Vagina (tissue), 2 donors: ENCODE data around the gene APH1A. TPM values are rescaled to one million over a fixed set of nuclear protein-coding genes. Genes with fewer than 3 reads are reported as not detected.
A peak's percentile ranks its signal among the peaks of the same experiment; 100 is the strongest.

Experiments used
- DNase-seq, 2 donors: peaks; one replicate each; pipeline ENCODE4 v3.0.0-alpha.2; 2017; ENCODE audit errors: extremely low spot score in 2 of 2
- H3K27ac ChIP-seq: fragments of 200-600 bp; sonication (generic); one replicate; pipeline ENCODE4 v1.5.1; 2019
- H3K27me3 ChIP-seq: fragments of 200-600 bp; sonication (generic); one replicate; pipeline ENCODE4 v1.5.1; 2019
- H3K36me3 ChIP-seq, 2 donors: fragments of 200-600 bp; sonication (generic); one replicate each; pipeline ENCODE4 v1.5.1; 2017 to 2019
- H3K4me1 ChIP-seq: fragments of 200-600 bp; sonication (generic); one replicate; pipeline ENCODE4 v1.5.1; 2019
- H3K4me3 ChIP-seq, 2 donors: fragments of 200-600 bp; sonication (generic); 1 replicate in 1 of 2; 2 replicates in 1 of 2; pipeline ENCODE4 v1.5.1; 2016 to 2019
- H3K9me3 ChIP-seq: fragments of 200-600 bp; sonication (generic); one replicate; pipeline ENCODE4 v1.5.1; 2019
- CTCF ChIP-seq, 3 experiments: fragments of 450-650 bp in 2 of 3; fragments of 200-600 bp in 1 of 3; sonication (generic) in 1 of 3; IDR thresholded peaks; one replicate each; pipeline ENCODE4 v1.5.1; 2017 to 2019; ENCODE audit warnings: antibody characterized with exemption in 3 of 3, mild to moderate bottlenecking in 2 of 3, moderate library complexity in 2 of 3
- POLR2A ChIP-seq, 2 donors: fragments of 450-650 bp; IDR thresholded peaks; one replicate each; pipeline ENCODE4 v1.6.1; 2017; ENCODE audit warnings: antibody characterized with exemption in 2 of 2, mild to moderate bottlenecking in 2 of 2, moderate library complexity in 2 of 2
- POLR2AphosphoS5 ChIP-seq, 2 donors: sonication (generic); formaldehyde crosslinking; IDR thresholded peaks; one replicate each; pipeline ENCODE4 v1.9.0; 2017; ENCODE audit warnings: antibody characterized with exemption in 2 of 2, mild to moderate bottlenecking in 2 of 2, low read depth in 1 of 2; ENCODE audit not compliant: insufficient read depth in 1 of 2
- intact Hi-C: fragments of 100-400 bp; cut with DNase I; formaldehyde crosslinking; loops from one replicate; pipeline ENCODE4 v1.15.1; 2023
- total RNA-seq: library from RNA; depleted of rRNA; stranded (reverse); fragments of >200 nt; gene quantifications from one replicate; pipeline ENCODE4 v1.2.3, GENCODE V29; 2016

The APH1A gene
- total RNA-seq, 1 donor from 2014 or later = 52.8 TPM

GRCh38 chr1:150288382-150288781 is 19.6 kb upstream of the APH1A start:
- no peak overlapping the region for H3K27ac ChIP-seq
- peaks cover 10% of the 10 kb centered on the region for H3K4me1 ChIP-seq
- H3K4me3 ChIP-seq = no peak overlapping the region
- intact Hi-C loops = no loop called here
- no peaks in the 10 kb centered on the region for H3K9me3 ChIP-seq
- TF ChIP-seq CTCF (IDR thresholded peaks at IDR 0.05) (no peak), POLR2AphosphoS5 (IDR thresholded peaks at IDR 0.05; ENCODE audit: insufficient read depth in 1 of 2, low read depth in 1 of 2) (no peak), POLR2A (IDR thresholded peaks at IDR 0.05) (no peak)
- DNase-seq = no peak
- peaks cover 0 to 8% of the 10 kb centered on the region in 2 donors for H3K36me3 ChIP-seq
- no peaks in the 10 kb centered on the region for H3K27me3 ChIP-seq

GRCh38 chr1:150283260-150283659 is 14.4 kb upstream of the APH1A start:
- no peak for DNase-seq
- no peaks in the 10 kb centered on the region for H3K9me3 ChIP-seq
- H3K36me3 ChIP-seq = peaks cover 0 to 8% of the 10 kb centered on the region in 2 donors
- no peaks in the 10 kb centered on the region for H3K27me3 ChIP-seq
- TF ChIP-seq POLR2A (IDR thresholded peaks at IDR 0.05) (no peak), POLR2AphosphoS5 (IDR thresholded peaks at IDR 0.05; ENCODE audit: insufficient read depth in 1 of 2, low read depth in 1 of 2) (no peak), CTCF (IDR thresholded peaks at IDR 0.05) (no peak)
- intact Hi-C loops = no loop called here
- H3K27ac ChIP-seq = peak overlapping the region; percentile 91
- H3K4me3 ChIP-seq = peak overlapping the region; percentile 55 to 72
- peaks cover 31% of the 10 kb centered on the region for H3K4me1 ChIP-seq

- TF ChIP-seq CTCF (IDR thresholded peaks at IDR 0.05) = no peak
- no peak for TF ChIP-seq POLR2AphosphoS5 (IDR thresholded peaks at IDR 0.05; ENCODE audit: insufficient read depth in 1 of 2, low read depth in 1 of 2)
- no peak for TF ChIP-seq POLR2A (IDR thresholded peaks at IDR 0.05)
- no peak for DNase-seq
- Histone ChIP-seq H3K9me3 (no peaks in the 10 kb centered on the region), H3K27me3 (no peaks in the 10 kb centered on the region), H3K4me3 (peak overlapping the region; percentile 55 to 72), H3K4me1 (peaks cover 31% of the 10 kb centered on the region), H3K27ac (peak overlapping the region; percentile 91), H3K36me3 (peaks cover 0 to 8% of the 10 kb centered on the region in 2 donors)
- intact Hi-C loops = no loop called here
These were observed 13.7 kb upstream of the APH1A start for GRCh38 chr1:150282558-150282958.

GRCh38 chr1:150281758-150282557 is 13.1 kb upstream of the APH1A start, which contains the start of gene CIART:
CIART (plus strand) TSS chr1:150282554; CDS start chr1:150283268, 714 bp downstream.
- TF ChIP-seq CTCF (IDR thresholded peaks at IDR 0.05) (no peak), POLR2AphosphoS5 (IDR thresholded peaks at IDR 0.05; ENCODE audit: insufficient read depth in 1 of 2, low read depth in 1 of 2) (peak; percentile 83 to 87), POLR2A (IDR thresholded peaks at IDR 0.05) (peak in 1 of 2 donors; percentile 25)
- Histone ChIP-seq H3K27me3 (no peaks in the 10 kb centered on the region), H3K36me3 (peaks cover 0 to 8% of the 10 kb centered on the region in 2 donors), H3K27ac (peak within 1 kb of the TSS; percentile 91), H3K4me3 (peak within 1 kb of the TSS; percentile 55 to 72), H3K4me1 (peaks cover 31% of the 10 kb centered on the region), H3K9me3 (no peaks in the 10 kb centered on the region)
- DNase-seq = peak; percentile 99
- intact Hi-C loops = no loop called here

GRCh38 chr1:150281221-150281757 is 12.5 kb upstream of the APH1A start:
- Histone ChIP-seq H3K4me3 (peak overlapping the region; percentile 55 to 72), H3K9me3 (no peaks in the 10 kb centered on the region), H3K27ac (peak overlapping the region; percentile 91), H3K36me3 (peaks cover 0 to 1% of the 10 kb centered on the region in 2 donors), H3K4me1 (peaks cover 31% of the 10 kb centered on the region), H3K27me3 (no peaks in the 10 kb centered on the region)
- TF ChIP-seq POLR2AphosphoS5 (IDR thresholded peaks at IDR 0.05; ENCODE audit: insufficient read depth in 1 of 2, low read depth in 1 of 2) = no peak
- peak; percentile 56 to 70 (median 59) for TF ChIP-seq CTCF (IDR thresholded peaks at IDR 0.05)
- intact Hi-C loops = no loop called here
- no peak for DNase-seq
